HCT116 (cell line): ENCODE data around the gene GPRC5A. TPM values are rescaled to one million over a fixed set of nuclear protein-coding genes. Genes with fewer than 3 reads are reported as not detected.

Source experiments
- ATAC-seq: fragments of 200-7000 bp; cut with Tn5 transposase; 2 replicates; pipeline ENCODE4 v1.9.1; 2020; ENCODE audit warnings: mild to moderate bottlenecking, moderate library complexity
- BruUV-seq: library from RNA; stranded (reverse); fragments of 400-500 nt; replicated peaks from 2 replicates; lab custom pipeline; 2021; lab: Mats Ljungman, UMichigan
- CTCF ChIA-PET: fragments of 300-600 bp; sonication (Branson Sonifier 250); formaldehyde crosslinking; loops from one replicate; lab custom pipeline; 2021; ENCODE audit warnings: antibody characterized with exemption; lab: Charles Lee
- POLR2A ChIA-PET: fragments of 300-600, 350-600 bp; sonication (Branson Sonifier 250); formaldehyde crosslinking; loops from one replicate; lab custom pipeline; 2021; ENCODE audit warnings: antibody characterized with exemption; lab: Charles Lee
- RAD21 ChIA-PET, 2 experiments: fragments of 300-600 bp; sonication (Branson Sonifier 250); formaldehyde crosslinking; loops; one replicate each; lab custom pipeline; 2023; ENCODE audit warnings: low total read pairs in 2 of 2; ENCODE audit not compliant: uncharacterized antibody in 2 of 2, unreplicated experiment in 2 of 2, low non-redundant PET in 1 of 2; lab: Charles Lee
- DNase-seq: peaks from one replicate; pipeline ENCODE4 v3.0.0-alpha.2; 2010; ENCODE audit warnings: low read depth, low spot score
- H2AFZ ChIP-seq: fragments of 200-600 bp; shearing (Covaris generic), sonication (generic); 2 replicates; pipeline ENCODE4 v1.6.1; 2017; ENCODE audit warnings: low read depth, mixed run types, mixed read lengths, antibody characterized with exemption, low read length; ENCODE audit not compliant: poor library complexity, severe bottlenecking
- H3K27ac ChIP-seq: 2 replicates; pipeline ENCODE4 v1.5.1; 2012; ENCODE audit warnings: low read depth, low read length
- H3K27me3 ChIP-seq: fragments of 200-600 bp; sonication (generic); 2 replicates; pipeline ENCODE4 v1.6.1; 2016; ENCODE audit warnings: mixed run types, low read length, mixed read lengths; ENCODE audit not compliant: insufficient read depth
- H3K36me3 ChIP-seq, 2 experiments: fragments of 200-500 bp in 1 of 2; fragments of 200-600 bp in 1 of 2; sonication (Bioruptor generic) in 1 of 2; sonication (generic) in 1 of 2; 2 replicates each; pipeline versions ENCODE4 v1.5.1 to v1.6.1; 2014 to 2016; ENCODE audit warnings: low read length in 2 of 2, inconsistent platforms in 1 of 2, mixed read lengths in 1 of 2, mixed run types in 1 of 2; ENCODE audit not compliant: insufficient read depth in 2 of 2, control insufficient read depth in 1 of 2
- H3K4me1 ChIP-seq, 2 experiments: fragments of 200-600 bp in 1 of 2; sonication (generic) in 1 of 2; 2 replicates each; pipeline versions ENCODE4 v1.5.1 to v1.6.1; 2012 to 2017; ENCODE audit warnings: low read length in 2 of 2, inconsistent platforms in 1 of 2, mild to moderate bottlenecking in 1 of 2, mixed read lengths in 1 of 2, mixed run types in 1 of 2, moderate library complexity in 1 of 2; ENCODE audit not compliant: insufficient read depth in 2 of 2, control insufficient read depth in 1 of 2
- H3K4me2 ChIP-seq: fragments of 200-600 bp; sonication (generic); 2 replicates; pipeline ENCODE4 v1.6.1; 2017; ENCODE audit warnings: mixed run types, low read length, mixed read lengths
- H3K4me3 ChIP-seq, 2 experiments: fragments of 200-600 bp in 1 of 2; sonication (generic) in 1 of 2; replicated peaks in 1 of 2; 2 replicates each; pipeline ENCODE4 v1.5.1; 2011 to 2016; ENCODE audit warnings: low read length in 2 of 2, control low read depth in 1 of 2, low read depth in 1 of 2, mild to moderate bottlenecking in 1 of 2, mixed read lengths in 1 of 2, mixed run types in 1 of 2
- H3K79me2 ChIP-seq: fragments of 200-600 bp; sonication (generic); 2 replicates; pipeline ENCODE4 v1.6.1; 2017; ENCODE audit warnings: mild to moderate bottlenecking, mixed run types, low read length, moderate library complexity, mixed read lengths; ENCODE audit not compliant: insufficient read depth
- H3K9ac ChIP-seq: fragments of 200-600 bp; sonication (generic); 2 replicates; pipeline ENCODE4 v1.6.1; 2016; ENCODE audit warnings: low read length, mixed read lengths
- H3K9me2 ChIP-seq: fragments of 200-600 bp; sonication (generic), shearing (Covaris generic); 2 replicates; pipeline ENCODE4 v1.6.1; 2017; ENCODE audit warnings: mixed run types, mild to moderate bottlenecking, moderate library complexity; ENCODE audit not compliant: insufficient read depth
- H3K9me3 ChIP-seq, 2 experiments: fragments of 200-500 bp in 1 of 2; fragments of 200-600 bp in 1 of 2; sonication (Bioruptor generic) in 1 of 2; sonication (generic) in 1 of 2; 2 replicates each; pipeline ENCODE4 v1.6.1; 2014 to 2017; ENCODE audit warnings: low read length in 2 of 2, mixed read lengths in 2 of 2, inconsistent platforms in 1 of 2, low read depth in 1 of 2, mild to moderate bottlenecking in 1 of 2, mixed run types in 1 of 2, moderate library complexity in 1 of 2; ENCODE audit not compliant: control insufficient read depth in 1 of 2, insufficient read depth in 1 of 2
- H4K20me1 ChIP-seq: fragments of 200-600 bp; sonication (generic), shearing (Covaris generic); 2 replicates; pipeline ENCODE4 v1.6.1; 2017; ENCODE audit warnings: mixed run types, mild to moderate bottlenecking, moderate library complexity; ENCODE audit not compliant: insufficient read depth
- CEBPB ChIP-seq: IDR thresholded peaks from 2 replicates; pipeline ENCODE4 v1.6.1; 2012; ENCODE audit warnings: low read depth
- EGR1 ChIP-seq: IDR thresholded peaks from 2 replicates; pipeline ENCODE4 v1.6.1; 2012; ENCODE audit warnings: low read depth
- ELF1 ChIP-seq: IDR thresholded peaks from 2 replicates; pipeline ENCODE4 v1.6.1; 2012; ENCODE audit warnings: low read depth, borderline replicate concordance
- EZH2phosphoT487 ChIP-seq: fragments of 200-600 bp; IDR thresholded peaks from 2 replicates; pipeline ENCODE4 v1.6.1; 2018; ENCODE audit warnings: antibody characterized with exemption, borderline replicate concordance
- POLR2AphosphoS5 ChIP-seq: IDR thresholded peaks from 2 replicates; pipeline ENCODE4 v1.6.1; 2011; ENCODE audit warnings: mild to moderate bottlenecking, low read depth, low read length, moderate library complexity
- SIN3A ChIP-seq: IDR thresholded peaks from 2 replicates; pipeline ENCODE4 v1.6.1; 2012; ENCODE audit warnings: low read depth
- SP1 ChIP-seq: IDR thresholded peaks from 2 replicates; pipeline ENCODE4 v1.6.1; 2012; ENCODE audit warnings: low read depth
- SRF ChIP-seq: IDR thresholded peaks from 2 replicates; pipeline ENCODE4 v1.6.1; 2012; ENCODE audit warnings: low read depth
- YY1 ChIP-seq: IDR thresholded peaks from 2 replicates; pipeline ENCODE4 v1.6.1; 2011; ENCODE audit warnings: low read length, low read depth, moderate library complexity, mild to moderate bottlenecking; ENCODE audit not compliant: insufficient replicate concordance; ENCODE audit errors: extremely low read depth
- ZFX ChIP-seq: fragments of 450-650 bp; IDR thresholded peaks from 2 replicates; pipeline ENCODE4 v1.6.1; 2017
- intact Hi-C: fragments of 100-400 bp; cut with micrococcal nuclease; formaldehyde crosslinking; loops from 2 replicates; pipeline ENCODE4 v1.10.0; 2022
- total RNA-seq: library from RNA; stranded (reverse); gene quantifications from one replicate; pipeline ENCODE4 v1.2.1, GENCODE V29; 2021; ENCODE audit not compliant: unreplicated experiment
- TF ChIP-seq, protein P1 (sequence below): IDR thresholded peaks from 2 replicates; pipeline ENCODE4 v1.6.1; 2012
- TF ChIP-seq, protein P2 (sequence below): IDR thresholded peaks from 2 replicates; pipeline ENCODE4 v1.6.1; 2011; ENCODE audit warnings: mild to moderate bottlenecking, low read length, moderate library complexity; ENCODE audit not compliant: insufficient replicate concordance; ENCODE audit errors: extremely low read depth
- TF ChIP-seq, protein P3 (sequence below), 3 experiments: fragments of 200-600 bp in 1 of 3; sonication (generic) in 1 of 3; IDR thresholded peaks in 2 of 3; conservative IDR thresholded peaks in 1 of 3; 2 replicates each; pipeline ENCODE4 v1.5.1; 2012 to 2017; ENCODE audit warnings: low read depth in 2 of 3, low read length in 2 of 3, antibody characterized with exemption in 1 of 3, borderline replicate concordance in 1 of 3, control low read depth in 1 of 3, mild to moderate bottlenecking in 1 of 3, mixed read lengths in 1 of 3, mixed run types in 1 of 3, moderate library complexity in 1 of 3; ENCODE audit not compliant: insufficient read depth in 1 of 3
- TF ChIP-seq, protein P4 (sequence below): IDR thresholded peaks from 2 replicates; pipeline ENCODE4 v1.6.1; 2012; ENCODE audit warnings: low read depth

GPRC5A gene
- total RNA-seq, 1 experiment from 2014 or later = 305 TPM

DNA sequence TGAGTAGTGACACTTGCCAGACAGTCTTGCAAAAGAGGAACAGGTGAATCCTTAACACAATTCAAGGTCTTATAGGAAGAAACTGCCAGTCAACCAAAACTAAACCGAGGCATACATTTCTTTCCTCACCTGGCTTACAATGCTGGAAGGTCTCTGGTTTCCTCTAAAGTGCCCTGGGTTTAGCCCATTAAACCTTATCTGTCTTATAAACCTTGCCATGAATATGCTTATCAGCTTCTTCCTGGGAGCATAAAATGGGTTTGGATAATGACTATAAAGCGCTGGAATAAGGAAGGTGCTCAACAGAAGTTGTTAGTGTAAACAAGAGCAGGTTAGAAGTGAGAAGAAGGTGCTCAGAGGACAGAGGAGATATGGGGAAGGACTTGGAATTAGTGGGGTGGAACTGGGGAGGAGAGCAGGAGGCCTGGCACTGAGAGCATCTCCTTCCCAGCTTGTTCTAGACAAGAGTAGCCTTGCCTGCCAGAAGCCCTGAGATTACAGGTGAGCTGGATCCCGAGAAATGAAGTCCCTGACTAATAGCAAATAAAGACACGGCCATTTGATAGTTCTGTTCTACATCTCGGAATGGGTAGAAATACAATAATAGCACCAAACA lies 14.1 kb upstream of the GPRC5A start:
- H3K9me3 ChIP-seq = no peaks in the 10 kb centered on the region
- H2AFZ ChIP-seq = no peak overlapping the region
- no TSS peak for BruUV-seq
- H4K20me1 ChIP-seq = no peaks in the 10 kb centered on the region
- no peak for ATAC-seq
- TF ChIP-seq, protein P1, sequence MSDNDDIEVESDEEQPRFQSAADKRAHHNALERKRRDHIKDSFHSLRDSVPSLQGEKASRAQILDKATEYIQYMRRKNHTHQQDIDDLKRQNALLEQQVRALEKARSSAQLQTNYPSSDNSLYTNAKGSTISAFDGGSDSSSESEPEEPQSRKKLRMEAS = no peak
- TF ChIP-seq EGR1 = no peak
- TF ChIP-seq, protein P2, sequence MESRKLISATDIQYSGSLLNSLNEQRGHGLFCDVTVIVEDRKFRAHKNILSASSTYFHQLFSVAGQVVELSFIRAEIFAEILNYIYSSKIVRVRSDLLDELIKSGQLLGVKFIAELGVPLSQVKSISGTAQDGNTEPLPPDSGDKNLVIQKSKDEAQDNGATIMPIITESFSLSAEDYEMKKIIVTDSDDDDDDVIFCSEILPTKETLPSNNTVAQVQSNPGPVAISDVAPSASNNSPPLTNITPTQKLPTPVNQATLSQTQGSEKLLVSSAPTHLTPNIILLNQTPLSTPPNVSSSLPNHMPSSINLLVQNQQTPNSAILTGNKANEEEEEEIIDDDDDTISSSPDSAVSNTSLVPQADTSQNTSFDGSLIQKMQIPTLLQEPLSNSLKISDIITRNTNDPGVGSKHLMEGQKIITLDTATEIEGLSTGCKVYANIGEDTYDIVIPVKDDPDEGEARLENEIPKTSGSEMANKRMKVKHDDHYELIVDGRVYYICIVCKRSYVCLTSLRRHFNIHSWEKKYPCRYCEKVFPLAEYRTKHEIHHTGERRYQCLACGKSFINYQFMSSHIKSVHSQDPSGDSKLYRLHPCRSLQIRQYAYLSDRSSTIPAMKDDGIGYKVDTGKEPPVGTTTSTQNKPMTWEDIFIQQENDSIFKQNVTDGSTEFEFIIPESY = no peak
- TF ChIP-seq EZH2phosphoT487 = no peak
- TF ChIP-seq SIN3A = no peak
- TF ChIP-seq, protein P3, sequence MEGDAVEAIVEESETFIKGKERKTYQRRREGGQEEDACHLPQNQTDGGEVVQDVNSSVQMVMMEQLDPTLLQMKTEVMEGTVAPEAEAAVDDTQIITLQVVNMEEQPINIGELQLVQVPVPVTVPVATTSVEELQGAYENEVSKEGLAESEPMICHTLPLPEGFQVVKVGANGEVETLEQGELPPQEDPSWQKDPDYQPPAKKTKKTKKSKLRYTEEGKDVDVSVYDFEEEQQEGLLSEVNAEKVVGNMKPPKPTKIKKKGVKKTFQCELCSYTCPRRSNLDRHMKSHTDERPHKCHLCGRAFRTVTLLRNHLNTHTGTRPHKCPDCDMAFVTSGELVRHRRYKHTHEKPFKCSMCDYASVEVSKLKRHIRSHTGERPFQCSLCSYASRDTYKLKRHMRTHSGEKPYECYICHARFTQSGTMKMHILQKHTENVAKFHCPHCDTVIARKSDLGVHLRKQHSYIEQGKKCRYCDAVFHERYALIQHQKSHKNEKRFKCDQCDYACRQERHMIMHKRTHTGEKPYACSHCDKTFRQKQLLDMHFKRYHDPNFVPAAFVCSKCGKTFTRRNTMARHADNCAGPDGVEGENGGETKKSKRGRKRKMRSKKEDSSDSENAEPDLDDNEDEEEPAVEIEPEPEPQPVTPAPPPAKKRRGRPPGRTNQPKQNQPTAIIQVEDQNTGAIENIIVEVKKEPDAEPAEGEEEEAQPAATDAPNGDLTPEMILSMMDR (IDR thresholded peaks at IDR 0.05 in 2 of 3, conservative IDR thresholded peaks at IDR 0.05 in 1 of 3; ENCODE audit: borderline replicate concordance in 1 of 3, insufficient read depth in 1 of 3, low read depth in 2 of 3, low read length in 2 of 3) = no peak
- no peak for TF ChIP-seq POLR2AphosphoS5
- TF ChIP-seq ZFX = no peak
- no peak for TF ChIP-seq SP1
- no peak for TF ChIP-seq SRF
- no peak for TF ChIP-seq YY1
- TF ChIP-seq, protein P4, sequence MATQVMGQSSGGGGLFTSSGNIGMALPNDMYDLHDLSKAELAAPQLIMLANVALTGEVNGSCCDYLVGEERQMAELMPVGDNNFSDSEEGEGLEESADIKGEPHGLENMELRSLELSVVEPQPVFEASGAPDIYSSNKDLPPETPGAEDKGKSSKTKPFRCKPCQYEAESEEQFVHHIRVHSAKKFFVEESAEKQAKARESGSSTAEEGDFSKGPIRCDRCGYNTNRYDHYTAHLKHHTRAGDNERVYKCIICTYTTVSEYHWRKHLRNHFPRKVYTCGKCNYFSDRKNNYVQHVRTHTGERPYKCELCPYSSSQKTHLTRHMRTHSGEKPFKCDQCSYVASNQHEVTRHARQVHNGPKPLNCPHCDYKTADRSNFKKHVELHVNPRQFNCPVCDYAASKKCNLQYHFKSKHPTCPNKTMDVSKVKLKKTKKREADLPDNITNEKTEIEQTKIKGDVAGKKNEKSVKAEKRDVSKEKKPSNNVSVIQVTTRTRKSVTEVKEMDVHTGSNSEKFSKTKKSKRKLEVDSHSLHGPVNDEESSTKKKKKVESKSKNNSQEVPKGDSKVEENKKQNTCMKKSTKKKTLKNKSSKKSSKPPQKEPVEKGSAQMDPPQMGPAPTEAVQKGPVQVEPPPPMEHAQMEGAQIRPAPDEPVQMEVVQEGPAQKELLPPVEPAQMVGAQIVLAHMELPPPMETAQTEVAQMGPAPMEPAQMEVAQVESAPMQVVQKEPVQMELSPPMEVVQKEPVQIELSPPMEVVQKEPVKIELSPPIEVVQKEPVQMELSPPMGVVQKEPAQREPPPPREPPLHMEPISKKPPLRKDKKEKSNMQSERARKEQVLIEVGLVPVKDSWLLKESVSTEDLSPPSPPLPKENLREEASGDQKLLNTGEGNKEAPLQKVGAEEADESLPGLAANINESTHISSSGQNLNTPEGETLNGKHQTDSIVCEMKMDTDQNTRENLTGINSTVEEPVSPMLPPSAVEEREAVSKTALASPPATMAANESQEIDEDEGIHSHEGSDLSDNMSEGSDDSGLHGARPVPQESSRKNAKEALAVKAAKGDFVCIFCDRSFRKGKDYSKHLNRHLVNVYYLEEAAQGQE = no peak
- no peak for TF ChIP-seq CEBPB
- no peak for TF ChIP-seq ELF1
- POLR2A ChIA-PET = interaction anchor here (1.0 to 2.4 kb wide), 2 partner anchors 14 to 22 kb away, joined by 3 to 12 read pairs; partner anchors contain the start of gene GPRC5A
- no peaks in the 10 kb centered on the region for H3K36me3 ChIP-seq
- peaks cover 77 to 95% of the 10 kb centered on the region in 2 experiments for H3K4me1 ChIP-seq
- CTCF ChIA-PET = interaction anchor here (1.0 kb wide), 1 partner anchor 40 kb away, joined by 5 read pairs; no protein-coding TSS in a partner anchor
- H3K9me2 ChIP-seq = no peaks in the 10 kb centered on the region
- RAD21 ChIA-PET = no interaction called here
- no peak overlapping the region for H3K4me3 ChIP-seq
- peak overlapping the region; percentile 22 for H3K4me2 ChIP-seq
- H3K27ac ChIP-seq = peak overlapping the region; percentile 37
- H3K27me3 ChIP-seq = no peaks in the 10 kb centered on the region
- no peaks in the 10 kb centered on the region; the same call in 1 of the 2 replicates for H3K79me2 ChIP-seq
- no peak for DNase-seq
- peak overlapping the region; percentile 36 for H3K9ac ChIP-seq
- intact Hi-C loops = no loop called here
